Fibroblast of lung (primary cell): ENCODE data around the gene NKD1. TPM values are rescaled to one million over a fixed set of nuclear protein-coding genes. Genes with fewer than 3 reads are reported as not detected.

Experiments
- DNase-seq, 2 donors: peaks; one replicate each; pipeline versions ENCODE4 v3.0.0 to v3.0.0-alpha.2; 2010; ENCODE audit warnings: low read depth in 2 of 2
- H2AFZ ChIP-seq: 2 replicates; pipeline ENCODE4 v1.5.1; 2012; ENCODE audit warnings: low read length, control low read depth, inconsistent platforms
- H3K27ac ChIP-seq: 2 replicates; pipeline ENCODE4 v1.5.1; 2011; ENCODE audit warnings: low read length, control low read depth; ENCODE audit not compliant: insufficient read depth
- H3K27me3 ChIP-seq: 2 replicates; pipeline ENCODE4 v1.5.1; 2011; ENCODE audit warnings: mild to moderate bottlenecking, low read length; ENCODE audit not compliant: control insufficient read depth, insufficient read depth
- H3K36me3 ChIP-seq: 2 replicates; pipeline ENCODE4 v1.5.1; 2011; ENCODE audit warnings: low read length; ENCODE audit not compliant: control insufficient read depth, insufficient read depth
- H3K4me1 ChIP-seq: 2 replicates; pipeline ENCODE4 v1.5.1; 2011; ENCODE audit warnings: low read length; ENCODE audit not compliant: control insufficient read depth, insufficient read depth; ENCODE audit errors: extremely low read depth
- H3K4me2 ChIP-seq: 2 replicates; pipeline ENCODE4 v1.5.1; 2011; ENCODE audit warnings: low read length, control low read depth; ENCODE audit not compliant: insufficient read depth; ENCODE audit errors: extremely low read depth
- H3K4me3 ChIP-seq, 4 experiments: fragments of 200-600 bp in 1 of 4; sonication (generic) in 1 of 4; replicated peaks in 1 of 4; 2 replicates each; pipeline ENCODE4 v1.5.1; 2011 to 2016; ENCODE audit warnings: low read length in 4 of 4, low read depth in 3 of 4, mild to moderate bottlenecking in 3 of 4, control low read depth in 2 of 4, inconsistent platforms in 1 of 4, mixed read lengths in 1 of 4; ENCODE audit not compliant: insufficient read depth in 1 of 4; ENCODE audit errors: control extremely low read depth in 1 of 4
- H3K79me2 ChIP-seq: 2 replicates; pipeline ENCODE4 v1.5.1; 2012; ENCODE audit warnings: mild to moderate bottlenecking, low read length, inconsistent platforms; ENCODE audit not compliant: control insufficient read depth, insufficient read depth
- H3K9ac ChIP-seq: 2 replicates; pipeline ENCODE4 v1.5.1; 2011; ENCODE audit warnings: mild to moderate bottlenecking, low read length, control low read depth; ENCODE audit not compliant: insufficient read depth
- H3K9me3 ChIP-seq: 2 replicates; pipeline ENCODE4 v1.5.1; 2012; ENCODE audit warnings: low read depth, low read length; ENCODE audit not compliant: control insufficient read depth, insufficient read depth
- H4K20me1 ChIP-seq: 2 replicates; pipeline ENCODE4 v1.5.1; 2011; ENCODE audit warnings: low read length; ENCODE audit not compliant: control insufficient read depth, insufficient read depth; ENCODE audit errors: extremely low read depth
- CTCF ChIP-seq, 2 donors: IDR thresholded peaks in 1 of 2; conservative IDR thresholded peaks in 1 of 2; 1 replicate in 1 of 2; 2 replicates in 1 of 2; pipeline ENCODE4 v1.5.1; 2011 to 2012; ENCODE audit warnings: low read length in 2 of 2, control low read depth in 1 of 2, inconsistent platforms in 1 of 2, low read depth in 1 of 2, mild to moderate bottlenecking in 1 of 2
- EZH2 ChIP-seq: IDR thresholded peaks from 2 replicates; pipeline ENCODE4 v1.5.1; 2012; ENCODE audit warnings: low read length, control low read depth, mild to moderate bottlenecking; ENCODE audit errors: missing control alignments
- polyA plus RNA-seq, 2 donors: library from polyadenylated mRNA; depleted of rRNA in 1 of 2; stranded (reverse) in 1 of 2; unstranded in 1 of 2; fragments of >200 nt; gene quantifications; 2 replicates each; pipeline ENCODE4 v1.2.1, GENCODE V29; 2011 to 2012; ENCODE audit warnings: missing spikeins in 1 of 2
- total RNA-seq: library from RNA; depleted of rRNA; stranded (reverse); fragments of >200 nt; gene quantifications from 2 replicates; pipeline ENCODE4 v1.2.1, GENCODE V29; 2014

The NKD1 gene
- total and polyA plus RNA-seq, 2 donors (not counting 1 experiment from before 2014, with no cell fraction given): under 0.01 to 0.12 TPM

GRCh38 chr16:50622643-50623369 is 74.6 kb downstream of the NKD1 start:
- Histone ChIP-seq H3K4me3 (no peak overlapping the region), H3K9ac (no peak overlapping the region), H4K20me1 (no peaks in the 10 kb centered on the region), H3K9me3 (no peaks in the 10 kb centered on the region), H3K36me3 (no peaks in the 10 kb centered on the region), H3K4me2 (no peak overlapping the region), H3K27me3 (no peaks in the 10 kb centered on the region), H3K79me2 (no peaks in the 10 kb centered on the region), H2AFZ (no peak overlapping the region), H3K4me1 (no peaks in the 10 kb centered on the region), H3K27ac (no peak overlapping the region)
- no peak for DNase-seq
- TF ChIP-seq CTCF (conservative IDR thresholded peaks at IDR 0.05 in 1 of 2, IDR thresholded peaks at IDR 0.05 in 1 of 2; ENCODE audit: low read depth in 1 of 2, low read length in 2 of 2): no peak
- TF ChIP-seq EZH2: no peak

GRCh38 chr16:50624449-50624970 is 76.3 kb downstream of the NKD1 start:
- TF ChIP-seq CTCF (conservative IDR thresholded peaks at IDR 0.05 in 1 of 2, IDR thresholded peaks at IDR 0.05 in 1 of 2; ENCODE audit: low read depth in 1 of 2, low read length in 2 of 2): no peak
- TF ChIP-seq EZH2: no peak
- DNase-seq: no peak
- no peaks in the 10 kb centered on the region for H3K9me3 ChIP-seq
- no peaks in the 10 kb centered on the region for H3K36me3 ChIP-seq
- H4K20me1 ChIP-seq: no peaks in the 10 kb centered on the region
- H3K9ac ChIP-seq: no peak overlapping the region
- H3K27ac ChIP-seq: no peak overlapping the region
- no peak overlapping the region for H2AFZ ChIP-seq
- no peak overlapping the region for H3K4me3 ChIP-seq
- H3K79me2 ChIP-seq: no peaks in the 10 kb centered on the region
- no peaks in the 10 kb centered on the region for H3K27me3 ChIP-seq
- no peak overlapping the region for H3K4me2 ChIP-seq
- no peaks in the 10 kb centered on the region for H3K4me1 ChIP-seq

GRCh38 chr16:50625374-50625773 is 77.2 kb downstream of the NKD1 start:
- Histone ChIP-seq H2AFZ (no peak overlapping the region), H3K27me3 (no peaks in the 10 kb centered on the region), H3K4me2 (no peak overlapping the region), H3K4me3 (no peak overlapping the region), H3K9ac (no peak overlapping the region), H3K79me2 (no peaks in the 10 kb centered on the region), H3K27ac (no peak overlapping the region), H3K36me3 (no peaks in the 10 kb centered on the region), H3K4me1 (no peaks in the 10 kb centered on the region), H3K9me3 (no peaks in the 10 kb centered on the region), H4K20me1 (no peaks in the 10 kb centered on the region)
- DNase-seq: no peak
- TF ChIP-seq CTCF (conservative IDR thresholded peaks at IDR 0.05 in 1 of 2, IDR thresholded peaks at IDR 0.05 in 1 of 2; ENCODE audit: low read depth in 1 of 2, low read length in 2 of 2) (no peak), EZH2 (no peak)
